22Rv1 (cell line): ENCODE measurements around the gene ABCC8.
"Not testable (repeated sequence)": the region's sequence is repeated elsewhere in the genome, so short reads cannot be mapped to it uniquely, and the experiment has no call there.

ENCODE experiments used
- H3K27ac ChIP-seq: fragments of 450-650 bp; 2 replicates; pipeline ENCODE4 v1.5.1; 2017
- ZFX ChIP-seq: fragments of 450-650 bp; IDR thresholded peaks from 2 replicates; pipeline ENCODE4 v1.6.1; 2017; ENCODE audit warnings: antibody characterized with exemption, borderline replicate concordance
- TF ChIP-seq, protein P1 (sequence below): fragments of 450-650 bp; IDR thresholded peaks from 2 replicates; pipeline ENCODE4 v1.5.1; 2017; ENCODE audit warnings: mild to moderate bottlenecking

ABCC8 gene

GRCh38 chr11:17432002-17432401 is 44.6 kb downstream of the ABCC8 start:
- no peak for TF ChIP-seq ZFX
- no peak overlapping the region for H3K27ac ChIP-seq

GRCh38 chr11:17431139-17431538 is 45.5 kb downstream of the ABCC8 start:
- H3K27ac ChIP-seq, result no peak overlapping the region
- TF ChIP-seq, protein P1, sequence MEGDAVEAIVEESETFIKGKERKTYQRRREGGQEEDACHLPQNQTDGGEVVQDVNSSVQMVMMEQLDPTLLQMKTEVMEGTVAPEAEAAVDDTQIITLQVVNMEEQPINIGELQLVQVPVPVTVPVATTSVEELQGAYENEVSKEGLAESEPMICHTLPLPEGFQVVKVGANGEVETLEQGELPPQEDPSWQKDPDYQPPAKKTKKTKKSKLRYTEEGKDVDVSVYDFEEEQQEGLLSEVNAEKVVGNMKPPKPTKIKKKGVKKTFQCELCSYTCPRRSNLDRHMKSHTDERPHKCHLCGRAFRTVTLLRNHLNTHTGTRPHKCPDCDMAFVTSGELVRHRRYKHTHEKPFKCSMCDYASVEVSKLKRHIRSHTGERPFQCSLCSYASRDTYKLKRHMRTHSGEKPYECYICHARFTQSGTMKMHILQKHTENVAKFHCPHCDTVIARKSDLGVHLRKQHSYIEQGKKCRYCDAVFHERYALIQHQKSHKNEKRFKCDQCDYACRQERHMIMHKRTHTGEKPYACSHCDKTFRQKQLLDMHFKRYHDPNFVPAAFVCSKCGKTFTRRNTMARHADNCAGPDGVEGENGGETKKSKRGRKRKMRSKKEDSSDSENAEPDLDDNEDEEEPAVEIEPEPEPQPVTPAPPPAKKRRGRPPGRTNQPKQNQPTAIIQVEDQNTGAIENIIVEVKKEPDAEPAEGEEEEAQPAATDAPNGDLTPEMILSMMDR, result no peak
- TF ChIP-seq ZFX, result no peak

- no peak for TF ChIP-seq ZFX
- TF ChIP-seq, protein P1, result no peak
- H3K27ac ChIP-seq, result no peak overlapping the region
Observed at GRCh38 chr11:17430616-17431015, 46.0 kb downstream of the ABCC8 start.

GRCh38 chr11:17428925-17429324 is 47.7 kb downstream of the ABCC8 start:
- TF ChIP-seq ZFX, result no peak
- TF ChIP-seq, protein P1, result no peak
- H3K27ac ChIP-seq, result no peak overlapping the region

- TF ChIP-seq ZFX, result no peak
- TF ChIP-seq, protein P1, result no peak
- H3K27ac ChIP-seq, result no peak overlapping the region
Observed at GRCh38 chr11:17428261-17428660, 48.4 kb downstream of the ABCC8 start.

GRCh38 chr11:17426233-17426632 is 50.4 kb downstream of the ABCC8 start:
- H3K27ac ChIP-seq, result not testable (repeated sequence)

DNA sequence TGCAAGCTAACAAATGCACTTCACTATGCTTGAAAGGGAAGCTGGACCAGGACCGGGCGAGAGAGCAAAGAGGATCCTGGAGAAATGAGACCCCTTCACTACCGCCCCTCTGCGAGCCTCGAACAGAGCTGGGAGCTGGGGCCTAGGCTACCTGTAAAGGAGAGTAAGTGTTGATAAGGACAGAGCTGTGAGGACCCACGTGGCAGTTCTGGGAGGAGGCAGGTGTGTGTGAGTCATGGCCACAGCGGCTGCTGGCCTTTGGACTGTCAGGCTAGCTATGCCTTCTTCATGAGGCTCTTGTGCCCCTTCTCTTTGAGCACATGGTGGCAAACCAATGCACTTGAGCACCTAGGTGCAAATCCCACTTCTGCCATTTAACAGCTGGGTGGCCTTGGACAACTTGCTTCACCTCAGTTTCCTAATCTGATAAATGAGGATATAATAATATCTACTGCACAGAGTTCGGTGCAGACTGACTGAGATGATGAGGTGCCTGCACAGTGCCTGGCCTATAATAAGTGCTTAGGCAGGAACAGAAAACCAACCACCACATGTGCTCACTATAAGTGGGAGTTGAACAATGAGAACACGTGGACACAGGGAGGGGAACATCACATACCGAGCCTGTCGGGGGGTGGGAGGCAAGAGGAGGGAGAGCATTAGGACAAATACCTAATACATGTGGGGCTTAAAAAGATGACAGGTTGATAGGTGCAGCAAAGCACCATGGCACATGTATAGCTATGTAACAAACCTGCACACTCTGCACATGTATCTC is 52.9 kb downstream of the ABCC8 start:
- no peak overlapping the region for H3K27ac ChIP-seq
- no peak for TF ChIP-seq ZFX
- TF ChIP-seq, protein P1, result no peak

DNA sequence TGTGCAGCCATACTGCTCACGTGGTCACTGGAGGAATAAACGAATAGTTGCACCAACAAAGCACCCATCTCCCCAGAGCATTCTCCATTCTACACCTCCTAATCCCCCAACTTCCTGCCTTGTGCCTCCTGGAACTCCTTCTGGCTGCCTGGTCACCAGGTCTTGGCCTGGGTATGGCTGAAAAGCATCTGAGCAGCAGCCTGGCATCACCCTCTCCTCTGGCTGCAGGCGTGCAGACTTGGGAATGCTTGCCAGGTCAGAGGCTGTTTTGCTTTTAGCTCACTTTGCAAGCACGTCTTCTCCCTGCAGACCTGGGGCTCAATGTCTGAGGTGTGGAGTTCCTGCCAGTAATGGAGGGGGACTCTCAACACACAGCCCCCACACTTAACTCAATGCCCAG is 54.9 kb downstream of the ABCC8 start:
- no peak overlapping the region for H3K27ac ChIP-seq

More for the DNA sequence above, 54.9 kb downstream of the ABCC8 start:
- TF ChIP-seq, protein P1, result no peak
- no peak for TF ChIP-seq ZFX
